Naive thymus-derived CD4-positive, alpha-beta T cell (primary cell): Measurements from ENCODE around the gene MGRN1. TPM values are rescaled to one million over a fixed set of nuclear protein-coding genes. Genes with fewer than 3 reads are reported as not detected.

Source experiments
- ATAC-seq: fragments of 150-1000 bp; cut with Tn5 transposase; 2 replicates; pipeline ENCODE4 v1.10.0; 2021; ENCODE audit warnings: mild to moderate bottlenecking, moderate library complexity
- CTCF ChIA-PET: fragments of 350-600 bp; sonication (Branson Sonifier 250); formaldehyde crosslinking; loops from one replicate; lab custom pipeline; 2021; ENCODE audit warnings: antibody characterized with exemption; lab: Charles Lee
- POLR2A ChIA-PET: fragments of 350-600 bp; sonication (Branson Sonifier 250); formaldehyde crosslinking; loops from one replicate; lab custom pipeline; 2021; ENCODE audit warnings: antibody characterized with exemption, inconsistent platforms; lab: Charles Lee
- DNase-seq, 9 donors: peaks; one replicate each; pipeline versions ENCODE4 v3.0.0 to v3.0.0-alpha.2; 2020 to 2022; ENCODE audit warnings: mixed read lengths in 1 of 9
- H3K27ac ChIP-seq: one replicate; pipeline ENCODE4 v1.7.0; 2013; ENCODE audit warnings: mild to moderate bottlenecking, low read depth, low read length, moderate library complexity
- H3K27me3 ChIP-seq, 2 donors: one replicate each; pipeline ENCODE4 v1.7.0; 2013; ENCODE audit warnings: low read length in 2 of 2, mild to moderate bottlenecking in 2 of 2, moderate library complexity in 2 of 2; ENCODE audit not compliant: control insufficient read depth in 2 of 2, insufficient read depth in 2 of 2
- H3K36me3 ChIP-seq, 3 experiments: 1 replicate in 2 of 3; 2 replicates in 1 of 3; pipeline ENCODE4 v1.7.0; 2013; ENCODE audit warnings: low read length in 3 of 3, mild to moderate bottlenecking in 3 of 3, moderate library complexity in 1 of 3; ENCODE audit not compliant: insufficient read depth in 3 of 3, control insufficient read depth in 2 of 3
- H3K4me1 ChIP-seq, 2 donors: one replicate each; pipeline ENCODE4 v1.7.0; 2013; ENCODE audit warnings: low read length in 2 of 2, mild to moderate bottlenecking in 2 of 2, moderate library complexity in 1 of 2; ENCODE audit not compliant: control insufficient read depth in 2 of 2, insufficient read depth in 2 of 2
- H3K4me3 ChIP-seq: 2 replicates; pipeline ENCODE4 v1.7.0; 2013; ENCODE audit warnings: mild to moderate bottlenecking, low read length
- H3K9me3 ChIP-seq, 3 experiments: 1 replicate in 2 of 3; 2 replicates in 1 of 3; pipeline ENCODE4 v1.7.0; 2013; ENCODE audit warnings: low read length in 3 of 3; ENCODE audit not compliant: control insufficient read depth in 2 of 3
- H3K27ac Mint-ChIP-seq, 9 donors: one replicate each; pipeline ENCODE4 v1.8.0; 2020 to 2022; ENCODE audit warnings: mixed read lengths in 9 of 9, mild to moderate bottlenecking in 8 of 9, moderate library complexity in 5 of 9, inconsistent platforms in 2 of 9
- H3K27me3 Mint-ChIP-seq, 5 donors: one replicate each; pipeline ENCODE4 v1.8.0; 2021 to 2022; ENCODE audit warnings: mixed read lengths in 5 of 5, mild to moderate bottlenecking in 1 of 5
- H3K36me3 Mint-ChIP-seq, 5 donors: one replicate each; pipeline ENCODE4 v1.8.0; 2020 to 2022; ENCODE audit warnings: mixed read lengths in 5 of 5, mild to moderate bottlenecking in 3 of 5, inconsistent platforms in 1 of 5
- H3K4me1 Mint-ChIP-seq, 7 donors: one replicate each; pipeline ENCODE4 v1.8.0; 2020 to 2022; ENCODE audit warnings: mixed read lengths in 7 of 7, mild to moderate bottlenecking in 3 of 7, inconsistent platforms in 1 of 7
- H3K4me3 Mint-ChIP-seq, 10 donors: one replicate each; pipeline ENCODE4 v1.8.0; 2020 to 2022; ENCODE audit warnings: mild to moderate bottlenecking in 10 of 10, mixed read lengths in 10 of 10, moderate library complexity in 6 of 10, inconsistent platforms in 2 of 10
- H3K9me3 Mint-ChIP-seq, 11 donors: one replicate each; pipeline ENCODE4 v1.8.0; 2020 to 2022; ENCODE audit warnings: mixed read lengths in 11 of 11, mild to moderate bottlenecking in 4 of 11, inconsistent platforms in 1 of 11, moderate library complexity in 1 of 11
- intact Hi-C, 2 donors: fragments of 100-400 bp; cut with micrococcal nuclease; formaldehyde crosslinking; loops; one replicate each; pipeline ENCODE4 v1.15.1; 2023
- polyA plus RNA-seq, 2 donors: library from polyadenylated mRNA; unstranded; fragments of 300-500 nt; fragmentation: Illumina TruSeq; gene quantifications; one replicate each; pipeline ENCODE4 v1.2.3, GENCODE V29; 2021
- total RNA-seq, 6 experiments: library from RNA in 5 of 6; stranded (reverse) in 5 of 6; gene quantifications; 1 replicate in 5 of 6; 2 replicates in 1 of 6; pipeline ENCODE4 v1.2.3 and lab custom pipeline; 2021 to 2026

MGRN1 gene
- total and polyA plus RNA-seq, 7 experiments from 2014 or later = 4.9 to 103 (median 71.1) TPM

GRCh38 chr16:4673387-4674046 is 48.9 kb downstream of the MGRN1 start:
- Histone ChIP-seq H3K4me1 (peaks cover 19 to 28% of the 10 kb centered on the region in 2 donors), H3K9me3 (no peaks in the 10 kb centered on the region), H3K4me3 (no peak overlapping the region), H3K27me3 (no peaks in the 10 kb centered on the region), H3K27ac (no peak overlapping the region), H3K36me3 (peaks cover 10 to 31% (median 12%) of the 10 kb centered on the region in 3 experiments)
- H3K4me3 Mint-ChIP-seq = no peak overlapping the region
- H3K36me3 Mint-ChIP-seq = peaks cover 0 to 19% (median 7%) of the 10 kb centered on the region in 5 donors
- POLR2A ChIA-PET = no interaction called here
- H3K4me1 Mint-ChIP-seq = peaks cover 24 to 35% (median 29%) of the 10 kb centered on the region in 7 donors
- ATAC-seq (no peak), DNase-seq (no peak)
- no peaks in the 10 kb centered on the region for H3K9me3 Mint-ChIP-seq
- CTCF ChIA-PET = no interaction called here
- H3K27ac Mint-ChIP-seq = peak overlapping the region in 2 of 9 donors; percentile 38 to 76
- intact Hi-C loops = no loop called here
- H3K27me3 Mint-ChIP-seq = no peaks in the 10 kb centered on the region

GRCh38 chr16:4674926-4675530 is 50.4 kb downstream of the MGRN1 start:
- ChIA-PET CTCF (no interaction called here), POLR2A (interaction anchor here (1.0 to 1.8 kb wide), 2 partner anchors 15 to 19 kb away, joined by 4 to 6 read pairs; no protein-coding TSS in a partner anchor)
- Histone ChIP-seq H3K4me1 (peaks cover 19 to 28% of the 10 kb centered on the region in 2 donors), H3K4me3 (no peak overlapping the region), H3K27ac (peak overlapping the region; percentile 78), H3K27me3 (no peaks in the 10 kb centered on the region), H3K36me3 (peaks cover 0 to 26% (median 0%) of the 10 kb centered on the region in 3 experiments), H3K9me3 (no peaks in the 10 kb centered on the region)
- Mint-ChIP-seq H3K4me3 (peak overlapping the region in 7 of 10 donors; percentile 34 to 86 (median 57)), H3K27ac (peak overlapping the region in 8 of 9 donors; percentile 92 to 99 (median 98)), H3K4me1 (peaks cover 26 to 36% (median 31%) of the 10 kb centered on the region in 7 donors), H3K36me3 (peaks cover 0 to 15% (median 3%) of the 10 kb centered on the region in 5 donors), H3K9me3 (no peaks in the 10 kb centered on the region), H3K27me3 (no peaks in the 10 kb centered on the region)
- ATAC-seq (no peak), DNase-seq (no peak)
- intact Hi-C loops = no loop called here

DNA sequence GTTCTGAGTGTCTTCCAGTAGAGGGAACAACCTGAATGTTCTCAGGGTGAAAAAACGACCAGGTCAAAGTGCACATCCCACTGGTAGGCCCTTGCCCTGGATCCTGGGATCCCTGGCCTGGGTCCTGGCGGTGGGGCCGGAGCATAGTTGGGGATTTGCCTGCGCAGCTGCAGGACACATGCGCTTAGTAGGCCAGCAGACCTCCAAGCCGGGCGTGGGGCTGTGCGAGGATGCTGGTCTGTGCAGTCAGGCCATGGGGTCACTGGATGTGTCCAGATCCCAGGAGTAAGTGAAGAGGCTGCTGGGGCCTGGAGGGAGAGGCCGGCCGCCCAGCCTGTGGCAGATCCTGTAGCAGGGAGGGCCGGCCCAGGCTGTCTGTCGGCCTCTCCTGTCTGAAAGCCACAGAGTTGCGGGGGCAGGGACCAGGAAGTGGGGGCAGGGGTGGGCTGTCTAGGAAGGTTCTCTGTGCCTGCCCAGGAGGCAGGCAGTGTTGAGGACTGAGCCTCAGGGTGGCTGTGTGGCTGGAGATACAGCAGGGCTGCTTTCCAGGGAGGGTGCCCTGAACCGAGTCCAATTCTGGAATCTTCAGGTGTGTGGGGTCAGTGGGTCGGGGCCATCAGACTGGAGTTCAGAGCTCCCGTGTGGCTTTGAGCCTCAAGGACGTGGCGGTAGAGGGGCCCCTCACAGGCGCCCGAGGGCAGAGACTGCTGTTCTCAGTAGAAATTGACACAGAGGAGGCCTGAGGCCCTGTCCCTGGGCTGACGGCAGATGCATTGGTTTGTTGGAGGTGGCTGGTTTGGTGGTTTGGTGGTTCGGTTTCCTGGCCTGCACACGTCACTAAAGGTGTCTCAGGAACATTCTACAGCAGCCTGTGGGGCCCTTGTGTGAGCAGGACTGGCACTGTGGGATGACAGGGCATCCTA is 51.5 kb downstream of the MGRN1 start:
- ATAC-seq = peak; percentile 82
- ChIA-PET POLR2A (interaction anchor here (0.6 to 1.8 kb wide), 7 partner anchors 9 to 60 kb away, joined by 3 to 10 read pairs (median 4); no protein-coding TSS in a partner anchor), CTCF (interaction anchor here (0.7 kb wide), 1 partner anchor 129 kb away, joined by 3 read pairs; no protein-coding TSS in a partner anchor)
- DNase-seq = peak in 8 of 9 donors; percentile 62 to 80 (median 76)
- Histone ChIP-seq H3K4me3 (peak overlapping the region; percentile 32), H3K9me3 (no peaks in the 10 kb centered on the region), H3K4me1 (peaks cover 19 to 28% of the 10 kb centered on the region in 2 donors), H3K36me3 (peaks cover 0 to 37% (median 0%) of the 10 kb centered on the region in 3 experiments), H3K27ac (peak overlapping the region; percentile 78), H3K27me3 (no peaks in the 10 kb centered on the region)
- peaks cover 29 to 36% (median 31%) of the 10 kb centered on the region in 7 donors for H3K4me1 Mint-ChIP-seq
- no peaks in the 10 kb centered on the region for H3K9me3 Mint-ChIP-seq
- H3K27ac Mint-ChIP-seq = peak overlapping the region; percentile 92 to 99 (median 98)
- H3K4me3 Mint-ChIP-seq = peak overlapping the region; percentile 57 to 86 (median 84)
- H3K36me3 Mint-ChIP-seq = peaks cover 0 to 15% (median 3%) of the 10 kb centered on the region in 5 donors
- intact Hi-C loops = loop anchor here (1.0 to 2.0 kb wide), 5 partner anchors 11 to 52 kb away; partner anchors contain the start of genes MGRN1 (in 2 of the 2) and NUDT16L1 (in 2 of the 2)
- H3K27me3 Mint-ChIP-seq = no peaks in the 10 kb centered on the region

DNA sequence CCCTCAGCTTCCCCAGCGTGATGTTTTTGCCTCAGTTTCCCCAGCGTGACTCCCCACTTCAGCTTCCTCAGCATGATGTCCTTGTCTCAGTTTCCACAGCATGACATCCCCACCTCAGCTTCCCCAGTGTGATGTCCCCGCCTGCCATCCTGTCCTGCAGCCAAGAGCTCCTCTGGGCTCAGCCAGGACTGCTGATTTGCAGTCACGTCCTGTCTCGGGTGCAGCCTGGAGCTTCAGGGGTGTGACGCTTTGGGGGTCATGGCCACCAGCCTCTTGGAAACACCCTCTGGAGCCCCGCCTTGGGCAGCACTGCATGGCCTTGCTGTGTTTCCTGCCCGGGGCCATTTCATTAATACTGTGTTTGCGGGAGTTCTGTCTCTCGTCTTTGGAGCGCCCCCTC is 52.2 kb downstream of the MGRN1 start:
- POLR2A ChIA-PET = interaction anchor here (0.6 to 1.8 kb wide), 6 partner anchors 9 to 90 kb away, joined by 3 to 10 read pairs (median 4); no protein-coding TSS in a partner anchor
- ATAC-seq = no peak
- Mint-ChIP-seq H3K9me3 (no peaks in the 10 kb centered on the region), H3K27me3 (no peaks in the 10 kb centered on the region), H3K27ac (peak overlapping the region; percentile 92 to 99 (median 98)), H3K36me3 (peaks cover 0 to 18% (median 3%) of the 10 kb centered on the region in 5 donors), H3K4me1 (peaks cover 31 to 40% (median 35%) of the 10 kb centered on the region in 7 donors), H3K4me3 (peak overlapping the region; percentile 57 to 86 (median 84))
- intact Hi-C loops = loop anchor here (1.0 to 2.0 kb wide), 5 partner anchors 12 to 53 kb away; partner anchors contain the start of genes MGRN1 (in 2 of the 2) and NUDT16L1 (in 2 of the 2)
- Histone ChIP-seq H3K4me1 (peaks cover 19 to 28% of the 10 kb centered on the region in 2 donors), H3K9me3 (no peaks in the 10 kb centered on the region), H3K36me3 (peaks cover 0 to 42% (median 0%) of the 10 kb centered on the region in 3 experiments), H3K27me3 (no peaks in the 10 kb centered on the region), H3K4me3 (peak overlapping the region; percentile 32), H3K27ac (peak overlapping the region; percentile 78)
- CTCF ChIA-PET = no interaction called here
- DNase-seq = no peak

DNA sequence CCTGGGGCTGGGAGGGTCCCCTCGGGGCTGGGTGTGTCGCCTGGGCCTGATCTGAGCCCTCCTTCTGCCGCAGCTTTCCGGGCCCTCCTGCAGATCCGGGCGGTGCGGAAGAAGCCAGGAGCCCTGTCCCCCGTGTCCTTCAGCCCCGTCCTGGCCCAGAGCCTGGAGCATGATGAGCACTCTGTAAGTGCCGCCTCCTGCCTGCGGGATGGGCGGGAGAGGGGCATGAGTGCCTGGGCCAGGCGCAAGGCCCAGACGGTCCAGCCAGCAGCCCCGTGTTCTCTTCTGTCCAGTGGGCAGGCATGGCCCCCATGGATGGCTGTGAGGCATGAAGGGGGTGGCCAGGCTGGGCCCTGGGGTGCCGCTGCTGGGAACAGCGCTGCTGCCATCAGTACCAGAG is 52.8 kb downstream of the MGRN1 start:
- Histone ChIP-seq H3K4me3 (no peak overlapping the region), H3K27ac (peak overlapping the region; percentile 78), H3K27me3 (no peaks in the 10 kb centered on the region), H3K36me3 (peaks cover 0 to 47% (median 0%) of the 10 kb centered on the region in 3 experiments), H3K4me1 (peaks cover 19 to 28% of the 10 kb centered on the region in 2 donors), H3K9me3 (no peaks in the 10 kb centered on the region)
- Mint-ChIP-seq H3K27me3 (no peaks in the 10 kb centered on the region), H3K9me3 (no peaks in the 10 kb centered on the region), H3K4me3 (peak overlapping the region in 3 of 10 donors; percentile 81 to 86 (median 83)), H3K36me3 (peaks cover 0 to 18% (median 3%) of the 10 kb centered on the region in 5 donors), H3K4me1 (peaks cover 31 to 41% (median 35%) of the 10 kb centered on the region in 7 donors), H3K27ac (peak overlapping the region in 8 of 9 donors; percentile 92 to 99 (median 98))
- ATAC-seq = no peak
- CTCF ChIA-PET = interaction anchor here (0.6 kb wide), 1 partner anchor 92 kb away, joined by 3 read pairs; no protein-coding TSS in a partner anchor
- no peak for DNase-seq
- POLR2A ChIA-PET = interaction anchor here (0.7 to 1.6 kb wide), 4 partner anchors 11 to 89 kb away, joined by 3 to 10 read pairs (median 4); no protein-coding TSS in a partner anchor
- intact Hi-C loops = loop anchor here (2.0 kb wide), 2 partner anchors 15 to 17 kb away; partner anchors contain the start of gene NUDT16L1 (in 1 of the 2)
